BLaER1 treated with 17β-estradiol and CSF1 and Interleukin-3, amounts not matched to agents 10 nM and 100 nM (cell line): ENCODE measurements around the gene KRTDAP.

Experiments used
- H3K27ac ChIP-seq, 11 experiments: shearing (Covaris generic); formaldehyde crosslinking; 2 replicates each; pipeline ENCODE4 v1.8.1; 2022
- H3K27me3 ChIP-seq, 11 experiments: shearing (Covaris generic); formaldehyde crosslinking; 2 replicates each; pipeline ENCODE4 v1.8.1; 2022
- H3K36me3 ChIP-seq, 11 experiments: shearing (Covaris generic); formaldehyde crosslinking; 2 replicates each; pipeline ENCODE4 v1.8.1; 2022
- H3K4me1 ChIP-seq, 10 experiments: shearing (Covaris generic); formaldehyde crosslinking; 2 replicates each; pipeline ENCODE4 v1.8.1; 2022
- H3K4me2 ChIP-seq, 11 experiments: shearing (Covaris generic); formaldehyde crosslinking; 2 replicates each; pipeline ENCODE4 v1.8.1; 2022
- H3K4me3 ChIP-seq, 10 experiments: shearing (Covaris generic); formaldehyde crosslinking; 2 replicates each; pipeline ENCODE4 v1.8.1; 2022
- H3K9ac ChIP-seq, 11 experiments: shearing (Covaris generic); formaldehyde crosslinking; 2 replicates each; pipeline ENCODE4 v1.8.1; 2022
- H3K9me3 ChIP-seq, 11 experiments: shearing (Covaris generic); formaldehyde crosslinking; replicated peaks in 1 of 11; 2 replicates each; pipeline ENCODE4 v1.8.1; 2022
- H4K20me1 ChIP-seq, 11 experiments: shearing (Covaris generic); formaldehyde crosslinking; 2 replicates each; pipeline ENCODE4 v1.8.1; 2022
- Cebpa-rat ChIP-seq, 11 experiments: shearing (Covaris generic); IDR thresholded peaks; 2 replicates each; pipeline ENCODE4 v1.8.1; 2022

The KRTDAP gene

GRCh38 chr19:35517342-35517741 is 27.1 kb upstream of the KRTDAP start:
- TF ChIP-seq Cebpa-rat (IDR thresholded peaks at IDR 0.05) = no peak
- H3K27me3 ChIP-seq = peaks cover 0 to 7% (median 0%) of the 10 kb centered on the region in 11 experiments; a peak in 4 of 22 replicates
- H3K4me2 ChIP-seq = peak overlapping the region in 3 of 11 experiments; percentile 6 to 20 (median 10); a peak in 5 of 22 replicates

GRCh38 chr19:35516310-35516709 is 26.0 kb upstream of the KRTDAP start:
- no peaks in the 10 kb centered on the region; a peak in 1 of 22 replicates for H4K20me1 ChIP-seq
- TF ChIP-seq Cebpa-rat (IDR thresholded peaks at IDR 0.05) = no peak
- no peaks in the 10 kb centered on the region for H3K9me3 ChIP-seq

More at GRCh38 chr19:35517342-35517741, 27.1 kb upstream of the KRTDAP start:
- Histone ChIP-seq H3K4me3 (no peak overlapping the region), H4K20me1 (no peaks in the 10 kb centered on the region; a peak in 1 of 22 replicates), H3K36me3 (no peaks in the 10 kb centered on the region), H3K9me3 (no peaks in the 10 kb centered on the region), H3K4me1 (peaks cover 0 to 23% (median 7%) of the 10 kb centered on the region in 10 experiments; a peak in 10 of 20 replicates), H3K9ac (no peak overlapping the region), H3K27ac (no peak overlapping the region)

GRCh38 chr19:35514282-35514809 is 24.1 kb upstream of the KRTDAP start:
- H3K27me3 ChIP-seq = peaks cover 17 to 35% (median 24%) of the 10 kb centered on the region in 11 experiments
- H3K36me3 ChIP-seq = no peaks in the 10 kb centered on the region
- no peaks in the 10 kb centered on the region; a peak in 2 of 22 replicates for H4K20me1 ChIP-seq
- no peaks in the 10 kb centered on the region for H3K9me3 ChIP-seq
- H3K4me2 ChIP-seq = peak overlapping the region in 4 of 11 experiments; percentile 3 to 30 (median 14); a peak in 6 of 22 replicates
- H3K9ac ChIP-seq = no peak overlapping the region
- no peak overlapping the region for H3K4me3 ChIP-seq
- TF ChIP-seq Cebpa-rat (IDR thresholded peaks at IDR 0.05) = no peak
- peaks cover 8 to 28% (median 17%) of the 10 kb centered on the region in 10 experiments; a peak in 18 of 20 replicates for H3K4me1 ChIP-seq
- H3K27ac ChIP-seq = no peak overlapping the region

More at GRCh38 chr19:35516310-35516709, 26.0 kb upstream of the KRTDAP start:
- Histone ChIP-seq H3K27ac (no peak overlapping the region), H3K4me2 (no peak overlapping the region), H3K4me3 (no peak overlapping the region), H3K4me1 (peaks cover 0 to 21% (median 7%) of the 10 kb centered on the region in 10 experiments; a peak in 10 of 20 replicates), H3K27me3 (peaks cover 0 to 15% (median 5%) of the 10 kb centered on the region in 11 experiments; a peak in 16 of 22 replicates), H3K36me3 (no peaks in the 10 kb centered on the region), H3K9ac (no peak overlapping the region)

DNA sequence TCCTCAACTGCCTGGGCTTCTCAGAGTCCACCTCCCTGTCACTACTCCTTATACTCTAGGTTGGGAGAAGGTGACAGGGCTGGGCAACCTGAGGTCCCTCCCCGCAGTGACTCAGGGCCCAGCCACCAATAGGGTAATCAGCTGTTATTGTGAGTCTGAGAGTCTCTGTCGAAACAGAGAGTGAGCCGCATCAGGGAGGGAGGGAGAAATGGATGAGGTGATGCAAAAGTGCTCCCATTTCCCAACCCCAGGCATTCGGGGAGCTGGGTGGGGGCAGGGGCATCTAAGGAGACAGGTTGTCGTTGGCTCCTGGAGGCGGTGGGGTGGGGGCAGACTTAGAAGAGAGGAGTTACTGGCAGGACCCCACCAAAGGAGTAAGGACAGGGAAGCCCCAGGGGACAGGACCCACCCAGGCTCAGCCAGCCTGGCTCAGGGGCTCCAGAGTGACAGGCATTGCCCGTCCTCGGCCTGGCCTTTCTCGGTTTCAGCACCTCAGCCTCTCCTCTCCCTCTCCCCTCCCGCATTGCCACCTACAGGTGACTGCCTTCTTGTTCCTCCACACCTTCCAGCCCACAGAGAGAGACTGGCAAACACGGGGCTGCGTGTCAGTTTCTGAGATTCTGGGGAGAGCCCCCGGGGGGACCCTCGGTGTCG is 23.5 kb upstream of the KRTDAP start, which contains the start of gene DMKN:
Gene DMKN (minus strand): TSS at position 22 of the 654 bp plus-strand sequence. CDS start 174 bp downstream, outside the sequence.
- H3K4me3 ChIP-seq = no peak within 1 kb of the TSS
- no peaks in the 10 kb centered on the region for H3K9me3 ChIP-seq
- no peak within 1 kb of the TSS for H3K27ac ChIP-seq
- H3K4me1 ChIP-seq = peaks cover 8 to 28% (median 17%) of the 10 kb centered on the region in 10 experiments; a peak in 18 of 20 replicates
- H3K9ac ChIP-seq = no peak within 1 kb of the TSS
- no peaks in the 10 kb centered on the region for H3K36me3 ChIP-seq
- no peaks in the 10 kb centered on the region; a peak in 2 of 22 replicates for H4K20me1 ChIP-seq
- peaks cover 23 to 41% (median 30%) of the 10 kb centered on the region in 11 experiments for H3K27me3 ChIP-seq
- no peak for TF ChIP-seq Cebpa-rat (IDR thresholded peaks at IDR 0.05)
- H3K4me2 ChIP-seq = peak within 1 kb of the TSS in 4 of 11 experiments; percentile 3 to 30 (median 14); a peak in 6 of 22 replicates

DNA sequence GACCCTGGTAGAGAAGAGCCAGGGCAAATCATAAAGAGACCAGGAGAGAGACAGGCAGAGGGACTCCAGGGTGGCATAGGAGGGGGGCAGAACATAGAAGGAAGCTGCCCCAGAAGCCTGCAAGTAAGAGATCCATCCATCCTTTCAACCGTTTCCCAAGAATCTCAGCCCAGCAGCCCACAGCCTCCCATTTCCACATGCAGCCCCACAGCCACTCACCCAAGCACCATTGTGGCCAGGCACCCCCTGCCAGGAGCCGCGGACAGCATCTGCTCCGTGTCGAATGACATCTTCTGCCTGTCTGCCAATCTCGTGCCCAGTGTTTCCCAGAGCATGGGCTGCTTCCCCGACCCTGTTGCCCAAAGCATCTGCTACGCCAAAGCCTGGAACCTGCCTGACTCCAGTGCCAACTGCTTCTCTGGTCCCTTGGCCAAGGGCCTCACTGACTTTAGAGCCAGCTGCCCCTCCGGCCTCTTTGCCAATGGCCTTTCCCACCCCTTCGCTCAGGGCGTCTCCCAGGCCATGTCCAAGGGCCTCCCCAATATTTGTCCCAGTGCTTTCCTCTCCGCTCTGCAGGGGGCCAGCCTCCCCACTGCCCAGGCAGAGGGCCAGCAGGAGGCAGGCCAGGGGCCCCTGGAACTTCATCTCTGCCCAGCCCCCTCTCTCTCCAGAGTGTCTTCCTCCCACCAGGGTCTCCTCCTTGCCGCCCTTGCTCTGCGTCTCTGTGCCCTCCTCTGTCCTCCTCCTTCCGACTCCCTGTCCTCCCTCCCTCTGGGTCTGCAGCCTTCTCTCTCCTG is 22.8 kb upstream of the KRTDAP start:
- Histone ChIP-seq H3K4me2 (no peak overlapping the region), H3K27me3 (peaks cover 30 to 48% (median 38%) of the 10 kb centered on the region in 11 experiments), H3K9ac (no peak overlapping the region)

GRCh38 chr19:35511337-35511736 is 21.1 kb upstream of the KRTDAP start:
- Histone ChIP-seq H3K4me2 (no peak overlapping the region), H3K4me1 (peaks cover 6 to 20% (median 15%) of the 10 kb centered on the region in 10 experiments; a peak in 17 of 20 replicates), H3K9ac (no peak overlapping the region), H4K20me1 (no peaks in the 10 kb centered on the region; a peak in 2 of 22 replicates), H3K27me3 (peaks cover 43 to 65% (median 54%) of the 10 kb centered on the region in 11 experiments), H3K36me3 (no peaks in the 10 kb centered on the region), H3K4me3 (no peak overlapping the region), H3K9me3 (no peaks in the 10 kb centered on the region), H3K27ac (no peak overlapping the region)
- no peak for TF ChIP-seq Cebpa-rat (IDR thresholded peaks at IDR 0.05)

More for the DNA sequence above, 22.8 kb upstream of the KRTDAP start:
- Histone ChIP-seq H3K36me3 (no peaks in the 10 kb centered on the region), H3K9me3 (no peaks in the 10 kb centered on the region), H3K4me1 (peaks cover 8 to 28% (median 17%) of the 10 kb centered on the region in 10 experiments; a peak in 18 of 20 replicates), H4K20me1 (no peaks in the 10 kb centered on the region; a peak in 2 of 22 replicates), H3K4me3 (no peak overlapping the region), H3K27ac (no peak overlapping the region)
- no peak for TF ChIP-seq Cebpa-rat (IDR thresholded peaks at IDR 0.05)

GRCh38 chr19:35510626-35510964 is 20.3 kb upstream of the KRTDAP start:
- no peak overlapping the region for H3K9ac ChIP-seq
- H3K9me3 ChIP-seq = no peaks in the 10 kb centered on the region
- no peaks in the 10 kb centered on the region for H3K36me3 ChIP-seq
- peaks cover 6 to 20% (median 15%) of the 10 kb centered on the region in 10 experiments; a peak in 17 of 20 replicates for H3K4me1 ChIP-seq
- H4K20me1 ChIP-seq = no peaks in the 10 kb centered on the region; a peak in 2 of 22 replicates
- no peak overlapping the region for H3K4me3 ChIP-seq
- no peak overlapping the region for H3K27ac ChIP-seq
- H3K27me3 ChIP-seq = peaks cover 43 to 72% (median 59%) of the 10 kb centered on the region in 11 experiments
- peak overlapping the region; percentile 33 to 68 (median 54); a peak in 18 of 22 replicates for H3K4me2 ChIP-seq
- TF ChIP-seq Cebpa-rat (IDR thresholded peaks at IDR 0.05) = no peak

GRCh38 chr19:35509861-35510625 is 19.8 kb upstream of the KRTDAP start:
- Histone ChIP-seq H3K27ac (no peak overlapping the region), H3K27me3 (peaks cover 43 to 78% (median 63%) of the 10 kb centered on the region in 11 experiments), H3K4me2 (peak overlapping the region; percentile 33 to 68 (median 54); a peak in 21 of 22 replicates), H3K4me3 (peak overlapping the region in 4 of 10 experiments; percentile 4 to 23 (median 16); a peak in 3 of 20 replicates), H3K9ac (peak overlapping the region in 2 of 11 experiments; percentile 22; a peak in 1 of 22 replicates), H4K20me1 (no peaks in the 10 kb centered on the region; a peak in 2 of 22 replicates), H3K36me3 (no peaks in the 10 kb centered on the region), H3K9me3 (no peaks in the 10 kb centered on the region), H3K4me1 (peaks cover 6 to 20% (median 15%) of the 10 kb centered on the region in 10 experiments; a peak in 17 of 20 replicates)
- TF ChIP-seq Cebpa-rat (IDR thresholded peaks at IDR 0.05) = no peak
